Mesenchymal stem cell (in vitro differentiated cells and primary cell): Measurements from ENCODE around the gene TP53TG5.

ENCODE experiments used
- DNase-seq: peaks from one replicate; pipeline ENCODE4 v3.0.0-alpha.2; 2013
- H2AFZ ChIP-seq: one replicate; pipeline ENCODE4 v1.6.1; 2013; ENCODE audit warnings: low read depth, mild to moderate bottlenecking, control low read depth, inconsistent platforms, low read length, moderate library complexity
- H2AK5ac ChIP-seq: 2 replicates; pipeline ENCODE4 v1.6.1; 2013; ENCODE audit warnings: low read length, moderate library complexity, mild to moderate bottlenecking, inconsistent platforms; ENCODE audit not compliant: severe bottlenecking
- H2BK120ac ChIP-seq: one replicate; pipeline ENCODE4 v1.6.1; 2013; ENCODE audit warnings: low read depth, mild to moderate bottlenecking, inconsistent platforms, low read length, moderate library complexity
- H2BK12ac ChIP-seq, 2 experiments: one replicate each; pipeline ENCODE4 v1.6.1; 2013; ENCODE audit warnings: inconsistent platforms in 2 of 2, low read length in 2 of 2, mild to moderate bottlenecking in 2 of 2, moderate library complexity in 2 of 2, control low read depth in 1 of 2
- H2BK15ac ChIP-seq: one replicate; pipeline ENCODE4 v1.6.1; 2013; ENCODE audit warnings: mild to moderate bottlenecking, low read depth, inconsistent platforms; ENCODE audit not compliant: poor library complexity, severe bottlenecking
- H2BK5ac ChIP-seq: 2 replicates; pipeline ENCODE4 v1.6.1; 2013; ENCODE audit warnings: low read depth, mild to moderate bottlenecking, low read length, control low read depth, inconsistent platforms; ENCODE audit not compliant: poor library complexity, severe bottlenecking
- H3K14ac ChIP-seq, 2 experiments: one replicate each; pipeline ENCODE4 v1.6.1; 2013; ENCODE audit warnings: inconsistent platforms in 2 of 2, low read length in 2 of 2, control low read depth in 1 of 2, mild to moderate bottlenecking in 1 of 2, moderate library complexity in 1 of 2
- H3K18ac ChIP-seq, 2 experiments: one replicate each; pipeline ENCODE4 v1.6.1; 2013; ENCODE audit warnings: inconsistent platforms in 2 of 2, low read length in 2 of 2, control low read depth in 1 of 2, low read depth in 1 of 2, mild to moderate bottlenecking in 1 of 2
- H3K23ac ChIP-seq, 2 experiments: one replicate each; pipeline ENCODE4 v1.6.1; 2013; ENCODE audit warnings: inconsistent platforms in 2 of 2, low read length in 2 of 2, mild to moderate bottlenecking in 2 of 2, moderate library complexity in 2 of 2, control low read depth in 1 of 2
- H3K27ac ChIP-seq: 2 replicates; pipeline ENCODE4 v1.5.1; 2013; ENCODE audit warnings: mild to moderate bottlenecking, moderate library complexity, low read length, control low read depth, inconsistent platforms; ENCODE audit not compliant: poor library complexity, severe bottlenecking
- H3K27me3 ChIP-seq, 2 experiments: 2 replicates each; pipeline versions ENCODE4 v1.6.1 to v1.7.0; 2013; ENCODE audit warnings: low read length in 2 of 2, mild to moderate bottlenecking in 2 of 2, moderate library complexity in 2 of 2, control low read depth in 1 of 2, inconsistent platforms in 1 of 2; ENCODE audit not compliant: control insufficient read depth in 1 of 2, insufficient read depth in 1 of 2
- H3K36me3 ChIP-seq, 2 experiments: 2 replicates each; pipeline versions ENCODE4 v1.6.1 to v1.7.0; 2013; ENCODE audit warnings: low read length in 2 of 2, control low read depth in 1 of 2, inconsistent platforms in 1 of 2, low read depth in 1 of 2, mild to moderate bottlenecking in 1 of 2; ENCODE audit not compliant: insufficient read depth in 2 of 2, control insufficient read depth in 1 of 2
- H3K4ac ChIP-seq, 2 experiments: one replicate each; pipeline ENCODE4 v1.6.1; 2013; ENCODE audit warnings: inconsistent platforms in 2 of 2, low read length in 2 of 2, mild to moderate bottlenecking in 2 of 2, moderate library complexity in 2 of 2, control low read depth in 1 of 2, low read depth in 1 of 2
- H3K4me1 ChIP-seq: 2 replicates; pipeline ENCODE4 v1.6.1; 2013; ENCODE audit warnings: low read depth, low read length, control low read depth; ENCODE audit not compliant: control insufficient read depth, insufficient read depth
- H3K4me2 ChIP-seq: 2 replicates; pipeline ENCODE4 v1.6.1; 2013; ENCODE audit warnings: low read length, mild to moderate bottlenecking, inconsistent platforms; ENCODE audit not compliant: poor library complexity, severe bottlenecking
- H3K4me3 ChIP-seq, 2 experiments: 2 replicates each; pipeline versions ENCODE4 v1.5.1 to v1.7.0; 2013; ENCODE audit warnings: low read length in 2 of 2, mild to moderate bottlenecking in 2 of 2, control low read depth in 1 of 2, low read depth in 1 of 2; ENCODE audit not compliant: insufficient read depth in 1 of 2
- H3K79me1 ChIP-seq: replicated peaks from 2 replicates; pipeline ENCODE4 v1.6.1; 2013; ENCODE audit warnings: mild to moderate bottlenecking, control low read depth, low read length, inconsistent platforms; ENCODE audit not compliant: poor library complexity, severe bottlenecking
- H3K9ac ChIP-seq: 2 replicates; pipeline ENCODE4 v1.7.0; 2013; ENCODE audit warnings: mild to moderate bottlenecking, low read length, moderate library complexity
- H3K9me3 ChIP-seq: 2 replicates; pipeline ENCODE4 v1.7.0; 2013; ENCODE audit warnings: mild to moderate bottlenecking, low read length; ENCODE audit not compliant: control insufficient read depth
- H4K8ac ChIP-seq: one replicate; pipeline ENCODE4 v1.6.1; 2013; ENCODE audit warnings: inconsistent platforms, mild to moderate bottlenecking, low read length, moderate library complexity
- H4K91ac ChIP-seq: one replicate; pipeline ENCODE4 v1.6.1; 2013; ENCODE audit warnings: mild to moderate bottlenecking, low read length, inconsistent platforms
- WGBS: methylation state at CpG from one replicate; pipeline ENCODE4 v1.1.7; 2013; ENCODE audit warnings: mixed read lengths; 5-methylcytosine and 5-hydroxymethylcytosine counted together

TP53TG5 gene

DNA sequence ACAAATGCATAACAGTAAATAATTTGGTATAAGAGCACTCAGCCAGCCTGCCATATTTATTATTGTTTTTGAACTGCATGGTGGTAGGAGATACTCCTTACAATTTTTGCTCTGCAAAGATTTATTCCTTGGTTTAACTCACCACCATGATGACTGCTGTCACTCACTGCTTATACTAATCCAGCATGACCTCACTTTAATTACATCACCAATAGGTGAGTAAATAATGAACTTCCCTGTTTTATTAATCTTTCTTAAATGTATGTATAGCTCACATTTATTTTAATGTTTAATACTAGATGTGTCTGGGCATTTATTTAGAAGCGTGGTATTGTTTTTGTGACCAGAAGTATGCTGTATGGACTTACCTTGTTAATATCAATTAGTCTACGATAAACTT, 12.8 kb upstream of the TP53TG5 start:
- Histone ChIP-seq H2BK15ac (no peak overlapping the region), H3K27me3 (no peaks in the 10 kb centered on the region), H2BK12ac (no peak overlapping the region), H2BK5ac (no peak overlapping the region), H3K36me3 (peaks cover 0 to 11% of the 10 kb centered on the region in 2 experiments), H3K79me1 (peaks cover 3% of the 10 kb centered on the region), H3K18ac (no peak overlapping the region), H4K8ac (no peak overlapping the region), H3K9me3 (peaks cover 6% of the 10 kb centered on the region), H3K4ac (no peak overlapping the region), H3K4me2 (no peak overlapping the region), H3K14ac (no peak overlapping the region), H3K4me3 (no peak overlapping the region), H2AFZ (no peak overlapping the region), H2AK5ac (no peak overlapping the region), H3K23ac (no peak overlapping the region), H2BK120ac (no peak overlapping the region), H3K27ac (no peak overlapping the region), H4K91ac (no peak overlapping the region), H3K9ac (no peak overlapping the region), H3K4me1 (no peaks in the 10 kb centered on the region)
- no peak for DNase-seq
- no CpG with 5 or more reads among the region's 2 CpGs for WGBS

DNA sequence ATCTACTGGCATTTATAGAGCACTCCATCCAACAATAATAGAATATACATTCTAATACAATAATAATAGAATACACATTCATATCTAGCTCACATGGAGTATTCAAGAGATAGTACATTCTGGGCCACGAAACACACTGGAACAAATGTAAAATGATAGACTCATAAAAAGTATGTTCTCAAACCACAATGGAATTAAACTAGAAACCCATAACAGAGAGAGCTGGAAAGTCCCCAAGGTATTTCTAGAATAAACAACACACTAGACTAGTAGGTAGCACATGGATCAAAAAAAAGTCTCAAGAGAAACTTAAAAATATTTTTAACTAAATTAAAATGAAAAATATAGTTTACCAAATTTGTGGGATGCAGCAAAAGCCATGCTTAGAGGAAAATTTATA, 9.1 kb upstream of the TP53TG5 start:
- WGBS = 80% methylated on average over 1 of the region's 1 CpG
- Histone ChIP-seq H3K9me3 (peaks cover 6% of the 10 kb centered on the region), H2BK120ac (no peak overlapping the region)

DNA sequence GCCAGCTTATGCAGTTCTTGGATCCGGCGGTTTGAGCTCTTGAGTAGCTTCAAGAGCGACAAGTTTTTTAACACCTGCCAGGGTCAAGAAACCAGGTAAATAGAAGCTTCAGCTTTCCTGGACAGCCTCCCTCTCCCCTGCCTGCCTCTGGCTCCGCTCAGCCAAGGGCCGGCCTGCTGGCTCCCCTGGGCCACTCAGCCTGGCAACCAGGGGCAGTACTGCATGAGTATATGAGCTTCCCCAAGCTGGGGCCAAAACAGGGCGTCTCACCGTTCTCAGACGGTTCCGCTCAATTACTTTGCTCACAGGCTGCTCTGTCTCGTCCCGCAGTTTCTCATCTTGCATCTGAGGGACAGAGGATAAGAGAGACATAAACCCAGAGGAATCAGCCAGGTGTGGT, 856 bp downstream of the TP53TG5 start:
- Histone ChIP-seq H2BK5ac (no peak overlapping the region), H3K4ac (no peak overlapping the region), H3K36me3 (peaks cover 7 to 10% of the 10 kb centered on the region in 2 experiments), H3K4me1 (peaks cover 14% of the 10 kb centered on the region), H2BK120ac (no peak overlapping the region), H2AK5ac (no peak overlapping the region), H3K4me2 (no peak overlapping the region), H2BK15ac (no peak overlapping the region), H4K8ac (no peak overlapping the region), H3K27ac (no peak overlapping the region), H3K14ac (no peak overlapping the region), H3K9me3 (no peaks in the 10 kb centered on the region), H4K91ac (no peak overlapping the region), H3K23ac (no peak overlapping the region), H3K27me3 (no peaks in the 10 kb centered on the region), H3K79me1 (peaks cover 8% of the 10 kb centered on the region), H2AFZ (no peak overlapping the region), H3K4me3 (no peak overlapping the region), H3K18ac (no peak overlapping the region), H2BK12ac (no peak overlapping the region), H3K9ac (no peak overlapping the region)
- no peak for DNase-seq
- WGBS = 86% methylated on average over 11 of the region's 11 CpGs

More for the DNA sequence above, 9.1 kb upstream of the TP53TG5 start:
- Histone ChIP-seq H3K27ac (no peak overlapping the region), H3K9ac (no peak overlapping the region), H3K36me3 (no peaks in the 10 kb centered on the region), H3K4me1 (no peaks in the 10 kb centered on the region), H2AFZ (no peak overlapping the region), H3K27me3 (no peaks in the 10 kb centered on the region), H3K79me1 (peaks cover 3% of the 10 kb centered on the region), H3K14ac (no peak overlapping the region), H3K18ac (no peak overlapping the region), H2BK5ac (no peak overlapping the region), H3K4me2 (no peak overlapping the region), H2AK5ac (no peak overlapping the region), H2BK12ac (no peak overlapping the region), H3K4ac (no peak overlapping the region), H4K8ac (no peak overlapping the region), H4K91ac (no peak overlapping the region), H2BK15ac (no peak overlapping the region), H3K23ac (no peak overlapping the region), H3K4me3 (no peak overlapping the region)
- no peak for DNase-seq

DNA sequence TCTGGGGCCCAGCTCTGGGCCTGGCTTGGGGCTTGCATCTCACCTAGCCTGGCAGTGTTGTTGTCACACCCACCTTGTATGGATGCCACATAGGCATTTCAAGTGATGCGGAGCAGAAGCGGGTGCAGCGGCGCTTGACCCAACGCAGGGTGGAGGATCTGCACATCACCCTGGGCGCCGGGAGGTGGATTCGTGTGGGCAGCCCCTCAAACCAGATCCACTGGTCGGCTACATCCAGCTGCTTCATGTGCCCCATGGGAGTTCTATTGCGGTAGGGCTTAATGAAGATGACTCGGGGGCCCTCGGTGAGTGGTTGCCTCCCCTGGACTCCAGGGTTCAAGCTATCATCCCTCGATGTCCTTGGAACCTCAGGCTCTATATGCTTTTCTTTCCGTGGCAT, 3.2 kb downstream of the TP53TG5 start:
- WGBS = 94% methylated on average over 14 of the region's 14 CpGs
- no peak for DNase-seq
- Histone ChIP-seq H3K9ac (no peak overlapping the region), H3K23ac (no peak overlapping the region), H3K27me3 (no peaks in the 10 kb centered on the region), H4K8ac (no peak overlapping the region), H3K4me1 (peaks cover 14% of the 10 kb centered on the region), H2BK12ac (no peak overlapping the region), H2BK15ac (no peak overlapping the region), H3K18ac (no peak overlapping the region), H3K4me2 (no peak overlapping the region), H3K4ac (no peak overlapping the region), H3K4me3 (no peak overlapping the region), H4K91ac (no peak overlapping the region), H3K14ac (no peak overlapping the region), H3K79me1 (peaks cover 7% of the 10 kb centered on the region), H2BK120ac (no peak overlapping the region), H2AFZ (no peak overlapping the region), H3K36me3 (peaks cover 9 to 14% of the 10 kb centered on the region in 2 experiments), H3K9me3 (no peaks in the 10 kb centered on the region), H2AK5ac (no peak overlapping the region), H2BK5ac (no peak overlapping the region), H3K27ac (no peak overlapping the region)
